Epithelial cell of prostate (primary cell): ENCODE measurements around the gene RRP36.
A peak's percentile ranks its signal among the peaks of the same experiment; 100 is the strongest.

Source experiments
- DNase-seq: peaks from one replicate; pipeline ENCODE4 v3.0.0-alpha.2; 2011; ENCODE audit warnings: low read depth, low spot score
- H3K27ac ChIP-seq: fragments of 450-650 bp; 2 replicates; pipeline ENCODE4 v1.5.1; 2017; ENCODE audit warnings: mild to moderate bottlenecking

Gene RRP36

GRCh38 chr6:43005844-43006243 is 15.6 kb upstream of the RRP36 start:
- H3K27ac ChIP-seq = peak overlapping the region; percentile 55
- peak; percentile 14 for DNase-seq

GRCh38 chr6:43006251-43006650 is 15.2 kb upstream of the RRP36 start:
- no peak for DNase-seq
- peak overlapping the region; percentile 55 for H3K27ac ChIP-seq

- no peak for DNase-seq
- H3K27ac ChIP-seq = no peak overlapping the region
Observed at GRCh38 chr6:43007126-43007525, 14.3 kb upstream of the RRP36 start.

- H3K27ac ChIP-seq = no peak overlapping the region
- no peak for DNase-seq
Observed at GRCh38 chr6:43009124-43009523, 12.3 kb upstream of the RRP36 start.

- DNase-seq = no peak
Observed at GRCh38 chr6:43011207-43011606, 10.2 kb upstream of the RRP36 start.

GRCh38 chr6:43012364-43012763 is 9.1 kb upstream of the RRP36 start:
- no peak overlapping the region for H3K27ac ChIP-seq
- DNase-seq = no peak

More at GRCh38 chr6:43011207-43011606, 10.2 kb upstream of the RRP36 start:
- H3K27ac ChIP-seq = no peak overlapping the region

- no peak for DNase-seq
- peak overlapping the region; percentile 33 for H3K27ac ChIP-seq
Observed at GRCh38 chr6:43013097-43013842, 8.2 kb upstream of the RRP36 start.

GRCh38 chr6:43013843-43014433 is 7.5 kb upstream of the RRP36 start, which contains the start of the genes KLHDC3 and MEA1:
KLHDC3 (plus strand) TSS chr6:43014249; CDS start chr6:43017193, 2,944 bp downstream.
MEA1 (minus strand) TSS chr6:43013946; CDS start chr6:43013813, 133 bp downstream.
- H3K27ac ChIP-seq = peak within 1 kb of the TSS; percentile 33
- peak; percentile 98 for DNase-seq

GRCh38 chr6:43014434-43014909 is 7.0 kb upstream of the RRP36 start:
- no peak overlapping the region for H3K27ac ChIP-seq

GRCh38 chr6:43016176-43016942 is 5.1 kb upstream of the RRP36 start:
- DNase-seq = no peak

More at GRCh38 chr6:43014434-43014909, 7.0 kb upstream of the RRP36 start:
- no peak for DNase-seq

GRCh38 chr6:43016943-43017334 is 4.5 kb upstream of the RRP36 start:
- no peak overlapping the region for H3K27ac ChIP-seq
- no peak for DNase-seq

More at GRCh38 chr6:43016176-43016942, 5.1 kb upstream of the RRP36 start:
- H3K27ac ChIP-seq = no peak overlapping the region

GRCh38 chr6:43019152-43019551 is 2.3 kb upstream of the RRP36 start:
- H3K27ac ChIP-seq = no peak overlapping the region
- DNase-seq = no peak

GRCh38 chr6:43020052-43020705 is 1.2 kb upstream of the RRP36 start:
- no peak overlapping the region for H3K27ac ChIP-seq

GRCh38 chr6:43020847-43021246 is 576 bp upstream of the RRP36 start:
- peak overlapping the region; percentile 73 for H3K27ac ChIP-seq
- DNase-seq = no peak

More at GRCh38 chr6:43020052-43020705, 1.2 kb upstream of the RRP36 start:
- DNase-seq = no peak

GRCh38 chr6:43024436-43024835 is 3.0 kb downstream of the RRP36 start:
- no peak for DNase-seq

GRCh38 chr6:43026365-43026764 is 4.9 kb downstream of the RRP36 start:
- H3K27ac ChIP-seq = no peak overlapping the region
- no peak for DNase-seq

More at GRCh38 chr6:43024436-43024835, 3.0 kb downstream of the RRP36 start:
- H3K27ac ChIP-seq = no peak overlapping the region

GRCh38 chr6:43029120-43029519 is 7.7 kb downstream of the RRP36 start:
- no peak overlapping the region for H3K27ac ChIP-seq
- no peak for DNase-seq

- no peak overlapping the region for H3K27ac ChIP-seq
Observed at GRCh38 chr6:43032326-43032725, 10.9 kb downstream of the RRP36 start.

GRCh38 chr6:43033496-43034189 is 12.2 kb downstream of the RRP36 start:
- no peak overlapping the region for H3K27ac ChIP-seq
- DNase-seq = no peak

More at GRCh38 chr6:43032326-43032725, 10.9 kb downstream of the RRP36 start:
- no peak for DNase-seq

- no peak overlapping the region for H3K27ac ChIP-seq
- DNase-seq = no peak
Observed at GRCh38 chr6:43034190-43034525, 12.7 kb downstream of the RRP36 start.
